HG03095 (cell line): ENCODE data around the gene CHPF2.

Experiments used
- ATAC-seq: cut with Tn5 transposase; IDR thresholded peaks from one replicate; pipeline ENCODE4 v1.9.1; 2021; ENCODE audit warnings: moderate library complexity; ENCODE audit not compliant: unreplicated experiment

Gene CHPF2

DNA sequence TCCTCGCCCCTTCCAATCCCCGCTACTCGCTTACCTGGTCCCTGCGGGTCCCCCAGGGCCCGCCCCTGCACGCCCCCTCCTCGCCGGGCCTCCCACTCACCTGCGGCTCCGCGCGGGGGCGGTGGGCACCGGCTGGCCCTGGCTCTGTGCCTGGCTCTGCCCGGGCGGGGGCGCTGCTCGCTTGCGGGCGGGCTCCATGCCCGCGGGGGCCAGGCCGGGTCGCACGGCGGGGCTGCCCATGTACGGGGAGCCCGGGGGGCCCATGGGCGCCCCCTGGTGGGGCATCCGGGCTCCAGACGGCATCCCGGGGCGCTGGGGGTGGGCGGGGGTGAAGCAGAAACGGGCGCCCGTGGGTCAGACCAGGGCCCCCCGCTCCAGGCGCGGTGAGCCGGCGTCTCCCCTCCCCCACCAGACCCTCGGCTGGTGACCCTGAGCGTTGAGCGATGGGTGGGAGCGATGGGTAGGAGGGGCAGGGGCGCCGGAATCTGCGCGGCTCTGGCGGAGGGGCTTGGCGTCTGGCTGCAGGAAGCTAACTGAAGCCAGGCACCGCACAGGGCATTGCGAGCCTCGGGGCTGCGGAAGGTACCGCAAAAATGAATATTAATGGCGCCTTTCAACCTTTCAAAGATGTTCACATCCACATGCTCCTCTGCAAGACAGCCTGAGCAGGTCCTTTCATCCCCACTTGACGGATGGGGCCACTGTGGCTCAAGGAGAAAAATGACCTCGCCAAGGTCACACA, 13.2 kb downstream of the CHPF2 start:
- peak; percentile 39 for ATAC-seq

DNA sequence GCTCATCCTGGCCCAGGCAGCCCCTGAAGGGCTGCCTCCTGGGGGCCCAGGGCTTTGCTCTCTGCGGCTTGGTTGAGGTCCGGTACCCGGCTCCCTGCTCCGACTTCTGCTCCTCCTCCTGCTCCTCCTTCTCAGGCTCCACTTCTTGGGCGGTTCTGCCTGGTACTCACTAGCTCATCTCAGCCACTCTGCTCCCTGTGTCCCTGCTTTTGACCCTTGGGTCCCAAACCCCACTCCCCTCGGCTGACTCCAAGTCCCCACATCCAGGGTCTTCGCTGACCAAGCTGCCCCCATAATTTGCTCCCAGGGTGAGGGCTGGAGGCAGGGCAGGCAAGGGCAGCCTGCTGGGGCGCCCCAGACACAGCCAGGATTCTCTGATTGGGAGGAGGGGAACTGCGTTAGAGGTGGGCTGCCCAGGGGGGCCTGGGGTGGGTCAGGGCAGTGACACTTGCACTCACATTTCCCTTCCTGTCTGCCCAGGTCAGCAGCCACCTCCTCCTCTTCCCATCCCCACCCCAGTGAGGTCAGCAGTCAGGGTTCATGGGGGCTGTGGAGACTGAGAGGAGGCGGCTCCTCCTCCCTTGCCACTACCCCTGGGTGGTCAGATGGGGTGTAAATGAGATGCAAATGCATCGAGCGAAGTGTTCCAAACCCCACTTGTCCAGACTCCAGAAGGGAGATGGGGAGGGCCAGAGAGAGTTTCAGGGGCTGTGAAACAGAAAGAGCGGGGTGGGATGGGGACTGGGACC, 14.0 kb downstream of the CHPF2 start:
- ATAC-seq, result no peak

DNA sequence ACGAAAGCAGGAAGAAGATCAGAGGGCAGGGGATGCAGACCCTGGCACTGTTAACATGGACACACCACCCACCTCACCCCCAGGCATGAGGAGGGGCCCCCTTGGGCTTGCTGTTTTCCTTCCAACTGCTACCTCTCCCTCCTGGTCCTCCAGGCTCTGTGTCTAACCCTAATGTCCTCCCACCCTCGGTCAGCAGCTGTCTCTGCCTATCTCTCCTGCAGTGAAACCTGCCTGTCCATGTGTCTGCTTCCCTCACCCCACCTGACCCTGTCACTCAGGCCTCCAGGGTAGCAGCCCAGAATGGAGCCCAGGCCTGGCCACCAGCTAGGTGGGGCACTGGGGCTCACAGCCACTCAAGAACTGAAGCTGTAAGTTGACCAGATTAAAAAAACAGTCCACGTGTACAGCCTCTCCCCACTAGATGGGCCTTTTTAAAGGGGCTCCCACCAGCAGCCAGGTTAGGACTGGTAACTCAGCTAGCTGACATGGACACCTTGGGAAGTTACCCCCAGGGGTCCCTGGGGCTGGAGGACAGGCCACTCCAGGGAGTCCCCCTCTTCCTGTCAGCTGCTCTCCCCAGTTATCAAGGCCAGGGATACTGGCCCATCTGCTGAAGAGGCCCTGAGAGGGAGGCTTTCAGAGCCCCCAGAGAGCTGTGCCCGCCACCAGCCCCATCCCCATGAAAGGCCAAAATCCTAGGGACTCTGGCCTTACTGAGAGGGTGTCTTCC, 14.7 kb downstream of the CHPF2 start:
- no peak for ATAC-seq

DNA sequence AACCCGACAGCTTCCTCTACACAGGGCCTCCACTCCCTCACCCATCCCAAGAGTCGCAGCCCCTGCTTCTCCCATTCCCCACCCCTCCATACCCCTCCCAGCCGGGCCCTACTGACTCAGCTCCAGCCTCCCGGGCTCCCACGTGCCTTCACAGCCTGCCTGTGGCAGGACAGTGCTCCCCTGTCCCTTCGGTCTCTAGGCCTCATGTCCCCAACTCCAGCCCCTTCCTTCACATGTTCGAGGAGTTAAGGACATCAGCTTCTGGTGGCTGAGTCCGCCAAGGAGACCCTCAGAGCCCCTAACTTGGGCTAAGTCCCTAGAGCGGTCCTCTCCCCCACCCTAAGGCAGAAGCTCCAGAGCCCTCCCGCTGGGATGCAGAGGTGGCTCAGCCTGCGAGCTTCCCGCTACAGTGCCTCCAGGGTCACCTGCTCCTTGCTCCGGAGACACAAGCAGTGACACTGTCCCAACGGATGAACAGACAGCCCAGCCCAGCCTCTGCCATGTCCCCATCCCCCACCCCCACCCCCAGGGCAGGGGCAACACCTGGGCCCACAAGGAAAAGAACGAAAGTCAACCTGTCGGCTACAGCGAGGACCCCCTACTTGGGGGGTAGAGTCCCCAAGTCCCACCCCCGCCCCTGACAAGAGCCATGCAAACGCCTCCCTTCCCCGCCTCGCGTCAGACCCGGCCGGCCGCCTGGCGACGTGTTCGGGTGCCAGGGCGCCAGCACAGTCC, 15.5 kb downstream of the CHPF2 start:
- no peak for ATAC-seq

DNA sequence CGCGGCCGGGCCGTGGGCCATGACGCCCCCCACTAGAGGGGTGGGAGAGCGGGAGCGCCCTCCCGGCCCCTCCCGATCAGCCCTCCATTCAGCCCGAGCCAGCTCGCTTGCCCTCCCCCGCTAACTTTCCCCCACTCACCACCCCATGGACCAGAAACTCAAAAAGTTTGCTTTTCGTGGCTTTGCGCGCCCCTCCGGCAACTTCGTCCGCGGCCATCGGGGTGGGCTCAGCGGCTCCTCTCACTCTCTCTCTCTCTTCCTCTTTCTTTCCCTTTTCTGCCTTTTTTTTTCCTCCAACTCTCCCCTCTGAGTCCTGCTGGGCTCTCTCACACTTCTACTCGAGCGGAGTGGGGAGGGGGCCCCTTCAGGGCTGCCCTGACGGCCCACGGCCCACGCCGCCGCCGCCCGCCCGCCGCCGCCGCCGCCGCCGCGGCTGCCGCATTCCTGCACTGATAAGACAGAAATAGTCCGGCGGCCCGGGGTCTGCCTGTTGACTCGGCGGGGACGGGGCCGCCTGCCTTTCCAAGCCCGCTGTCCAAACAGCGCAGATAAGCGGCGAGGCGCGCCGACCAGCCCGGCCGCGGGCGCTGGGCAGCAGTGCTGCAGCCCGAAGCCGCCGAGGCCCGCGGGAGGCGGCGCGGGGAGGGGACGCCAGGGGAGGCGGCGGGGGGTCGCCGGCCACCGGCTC, 16.2 kb downstream of the CHPF2 start, which contains the start of gene SMARCD3:
SMARCD3 (minus strand) TSS at position 349 of the 688 bp plus-strand sequence; CDS start at position 217, 132 bp downstream.
- no peak for ATAC-seq

DNA sequence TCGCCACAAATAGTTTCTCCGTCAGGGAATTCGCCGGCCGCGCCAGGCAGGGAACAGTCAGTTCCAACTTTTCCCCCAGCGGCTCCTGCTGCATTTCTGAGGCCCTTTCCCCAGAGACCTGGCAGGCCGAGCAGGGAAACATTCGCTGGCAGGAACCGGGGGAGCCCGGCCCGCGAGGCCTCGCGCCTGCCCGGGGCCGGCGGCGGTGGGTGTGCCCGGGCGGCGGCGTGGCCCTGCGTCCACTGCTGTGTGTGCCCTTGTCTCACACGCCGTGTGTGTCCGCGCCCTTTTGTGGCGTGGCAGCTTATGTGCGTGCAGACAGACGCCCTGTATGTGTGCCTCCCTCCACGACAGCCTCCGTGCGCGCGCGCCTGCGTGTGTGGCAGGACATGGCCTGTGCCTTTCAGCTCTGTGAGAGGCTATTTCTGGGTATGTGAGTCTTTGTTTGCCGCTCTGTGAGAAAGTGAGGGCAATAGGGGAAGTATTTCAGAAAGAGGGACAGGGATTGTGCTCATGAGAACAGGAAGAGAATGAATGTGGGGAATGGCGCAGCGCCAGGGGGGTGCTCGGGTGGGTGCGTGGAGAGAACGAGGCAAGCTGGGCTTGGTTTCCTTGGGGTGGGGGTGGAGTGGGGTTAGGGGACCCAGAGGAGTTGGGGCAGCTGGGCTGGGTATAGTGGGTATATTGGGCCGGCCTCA, 16.9 kb downstream of the CHPF2 start:
- ATAC-seq, result no peak

DNA sequence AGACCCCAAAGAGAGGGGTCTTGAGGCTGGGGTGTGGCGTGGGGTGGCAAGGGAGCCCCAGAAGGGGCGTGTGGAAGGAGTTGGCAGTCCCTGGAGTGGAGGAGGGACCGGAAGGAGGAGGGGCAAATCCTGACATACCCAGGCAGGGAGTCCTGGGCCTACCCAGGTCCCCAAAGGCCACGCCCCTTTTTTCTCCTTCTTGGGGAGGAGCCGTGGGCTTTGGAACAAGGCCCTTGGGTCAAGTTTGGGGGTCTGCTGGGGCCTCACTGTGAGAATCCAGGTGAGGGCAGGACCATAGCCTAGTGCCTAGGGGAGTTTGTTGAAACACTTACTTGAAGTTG, 17.4 kb downstream of the CHPF2 start:
- ATAC-seq, result no peak

DNA sequence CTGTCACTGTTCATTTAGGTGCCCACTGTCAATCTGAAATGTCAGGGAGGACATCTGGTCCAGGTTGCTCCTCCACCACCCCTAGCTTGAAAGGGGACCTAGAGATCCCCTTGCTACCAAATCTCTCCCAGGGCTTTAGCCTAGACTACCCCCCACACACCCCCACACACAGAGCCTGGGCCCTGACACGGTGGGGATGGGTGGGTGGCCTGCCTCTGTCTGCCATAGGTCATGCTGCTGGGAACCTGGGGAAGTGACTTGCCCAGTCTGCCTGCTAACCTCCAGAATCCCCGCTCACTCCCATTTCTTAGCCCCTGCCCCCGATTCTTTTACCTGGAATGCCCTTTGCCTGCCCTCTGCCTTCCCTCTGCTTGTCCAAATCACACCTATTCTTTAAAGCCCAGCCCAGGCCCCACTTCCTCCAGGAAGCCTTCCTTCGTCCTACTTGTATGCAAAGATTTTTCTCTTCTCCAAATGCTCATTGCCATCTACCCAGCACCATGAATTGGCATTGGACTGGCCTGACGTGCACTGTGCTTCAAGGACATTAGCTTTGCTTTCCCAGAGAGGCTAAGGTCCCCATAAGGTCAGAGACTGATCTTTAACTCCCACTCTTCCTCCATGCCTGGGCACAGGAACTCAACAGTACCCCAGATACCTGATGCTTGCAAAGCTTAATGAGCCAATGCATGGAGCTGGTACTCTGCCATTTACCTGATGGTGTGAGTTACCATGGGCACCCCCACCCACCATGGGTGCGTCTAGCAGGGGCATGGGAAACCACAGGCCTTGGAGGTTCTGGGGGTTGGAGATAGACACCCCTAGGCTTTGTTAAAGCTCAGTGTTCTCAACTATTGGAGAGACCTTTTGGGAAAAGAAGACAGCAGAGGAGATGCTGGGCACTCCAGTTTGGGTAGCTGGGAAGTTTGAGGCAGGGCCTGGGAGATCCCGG, 18.2 kb downstream of the CHPF2 start:
- ATAC-seq, result no peak

DNA sequence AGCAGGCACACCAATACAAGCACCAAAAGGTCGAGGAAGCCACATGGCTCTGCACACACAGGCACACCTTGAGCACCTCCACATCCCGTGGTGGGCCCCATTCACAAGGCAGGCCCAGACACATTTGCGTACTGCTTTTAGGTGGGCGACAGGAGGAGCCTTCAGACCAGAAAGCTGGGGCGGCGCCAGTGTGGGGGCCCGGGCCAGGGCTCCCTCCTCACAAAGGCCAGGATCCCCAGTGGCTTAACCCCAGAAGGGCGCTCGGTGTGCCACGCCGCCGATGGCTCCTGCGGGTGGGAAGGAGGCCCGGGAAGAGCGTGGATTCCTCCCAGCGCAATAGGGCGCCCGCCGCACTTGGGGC, 19.0 kb downstream of the CHPF2 start:
- ATAC-seq, result no peak

DNA sequence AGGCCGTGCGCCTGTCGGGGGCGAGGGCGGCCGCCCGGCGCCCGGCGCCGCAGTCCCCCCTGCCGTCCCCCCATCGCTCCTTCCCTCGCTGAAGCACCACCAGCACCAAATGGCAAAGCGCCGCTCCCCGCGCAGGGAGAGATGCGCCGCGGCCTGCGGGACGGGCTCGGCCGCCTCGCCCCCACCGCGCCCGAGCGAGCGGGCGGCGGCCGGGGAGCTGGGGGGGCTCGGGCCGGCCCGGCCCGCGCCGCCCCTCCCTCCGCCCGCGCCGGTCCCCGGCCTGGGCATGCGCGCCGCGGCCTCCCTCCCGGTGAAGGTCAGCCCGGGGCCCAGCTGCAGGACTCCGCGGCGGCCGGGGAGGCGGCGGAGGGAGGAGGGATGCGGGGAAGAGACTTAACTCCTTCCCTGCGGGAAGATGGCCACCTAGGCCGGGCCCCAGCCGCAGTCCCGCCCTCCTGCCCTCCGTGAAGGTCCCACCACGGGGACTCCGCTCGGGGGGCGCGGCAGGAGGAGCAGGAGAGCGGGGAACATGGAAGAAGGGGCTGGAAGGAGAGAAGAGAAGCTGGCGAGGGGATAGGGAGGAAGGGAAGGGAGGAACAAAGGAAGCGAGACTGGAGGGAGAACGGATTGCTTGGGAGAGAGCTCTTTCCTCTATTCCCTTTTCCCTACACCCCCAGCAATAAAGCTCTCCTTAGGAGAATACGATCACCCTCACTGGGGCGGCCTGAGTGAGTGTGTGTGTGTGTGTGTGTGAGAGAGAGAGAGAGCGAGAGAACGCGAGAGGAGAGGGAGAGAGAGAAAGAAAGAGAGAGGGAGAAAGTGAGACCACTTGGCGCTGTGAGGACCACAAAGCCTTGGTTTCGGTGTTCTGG, 19.6 kb downstream of the CHPF2 start:
- no peak for ATAC-seq

DNA sequence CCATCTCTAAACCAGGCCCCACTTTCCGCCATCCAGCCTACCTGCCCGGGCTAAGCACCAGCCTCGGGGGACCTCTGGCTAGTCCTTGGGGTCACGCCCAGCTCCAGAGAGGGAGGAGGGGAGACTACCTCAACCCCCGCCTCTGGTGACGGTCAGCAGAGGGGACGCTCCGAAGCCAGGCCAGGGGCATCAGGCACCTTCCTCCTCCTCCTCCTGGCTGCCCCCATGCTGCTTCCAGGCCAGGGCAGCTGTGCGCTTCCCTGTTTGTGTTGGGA, 20.2 kb downstream of the CHPF2 start:
- ATAC-seq, result no peak

DNA sequence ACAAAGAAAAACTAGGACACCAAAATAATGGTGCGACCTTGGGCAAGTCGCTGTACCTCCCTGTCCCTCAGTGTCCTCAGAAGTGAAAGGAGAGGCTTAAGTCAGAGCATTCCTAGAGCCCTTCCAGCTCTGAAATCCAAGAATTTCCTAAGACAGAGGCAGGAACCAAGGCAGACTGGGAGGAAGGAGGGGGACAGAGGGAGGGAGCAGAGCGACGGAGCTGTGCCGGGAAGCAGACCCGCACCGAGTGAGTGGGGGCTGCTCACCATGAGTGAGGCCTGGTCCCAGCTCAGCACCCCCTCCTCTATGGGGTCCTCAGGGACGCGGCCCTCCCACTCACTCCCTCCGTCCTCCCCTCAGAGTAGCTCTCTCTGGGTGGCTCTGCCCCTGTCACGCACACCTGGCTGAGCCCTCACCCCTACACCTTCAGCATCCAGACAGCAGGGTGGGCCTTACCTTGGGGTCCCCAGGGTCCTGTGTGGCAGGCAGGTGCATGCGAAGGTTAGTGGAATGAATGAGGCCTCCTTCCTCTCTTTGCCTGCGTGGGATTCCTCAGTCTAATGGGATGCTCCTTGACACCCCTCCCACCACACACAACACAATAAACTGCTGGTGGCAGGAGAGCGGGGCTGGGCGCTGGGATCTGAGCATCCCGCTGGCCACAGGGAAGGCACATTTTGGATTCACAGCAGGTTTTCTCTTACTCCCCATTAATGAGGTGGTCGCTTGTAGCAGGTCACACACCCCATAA, 20.9 kb downstream of the CHPF2 start:
- ATAC-seq, result no peak

DNA sequence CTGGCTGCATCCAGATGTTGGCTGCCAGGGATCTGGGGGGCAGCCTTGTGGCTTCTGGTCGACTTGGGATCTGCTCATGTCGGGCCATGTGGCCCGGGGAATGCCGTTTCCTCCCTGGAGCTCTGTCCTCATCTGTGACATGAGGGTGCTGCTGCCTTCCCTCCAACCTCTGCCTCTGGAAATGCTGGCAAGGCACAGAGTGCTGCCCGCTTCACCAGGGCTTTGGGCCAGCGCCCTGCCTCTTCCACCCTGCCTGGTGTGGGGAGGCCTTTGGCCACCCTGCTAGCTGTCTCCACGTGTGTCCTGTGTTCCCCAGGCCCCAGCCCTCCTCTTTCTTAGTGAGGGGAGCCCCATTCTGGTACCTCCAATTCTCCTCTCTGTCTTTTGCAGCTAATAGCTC, 22.0 kb downstream of the CHPF2 start:
- ATAC-seq, result no peak

DNA sequence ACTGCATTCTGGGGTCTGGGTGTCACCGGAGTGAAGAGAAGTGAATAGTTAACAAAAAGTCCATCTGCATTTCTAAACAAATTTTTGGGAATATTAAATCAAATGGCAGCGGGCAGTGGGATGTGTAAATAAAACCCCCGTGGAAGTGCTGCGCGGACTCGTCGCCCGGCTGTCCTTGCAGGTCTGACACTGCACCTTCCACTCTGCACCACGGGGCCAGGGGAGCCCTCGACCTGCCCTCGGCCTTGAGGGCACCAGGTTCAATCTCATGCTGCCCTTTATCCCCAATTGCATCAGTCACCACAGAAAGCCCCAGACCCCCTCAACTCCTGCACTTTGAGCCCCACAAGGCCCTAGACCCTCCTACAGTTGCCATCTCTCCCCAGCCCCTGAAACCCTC, 22.6 kb downstream of the CHPF2 start:
- no peak for ATAC-seq

DNA sequence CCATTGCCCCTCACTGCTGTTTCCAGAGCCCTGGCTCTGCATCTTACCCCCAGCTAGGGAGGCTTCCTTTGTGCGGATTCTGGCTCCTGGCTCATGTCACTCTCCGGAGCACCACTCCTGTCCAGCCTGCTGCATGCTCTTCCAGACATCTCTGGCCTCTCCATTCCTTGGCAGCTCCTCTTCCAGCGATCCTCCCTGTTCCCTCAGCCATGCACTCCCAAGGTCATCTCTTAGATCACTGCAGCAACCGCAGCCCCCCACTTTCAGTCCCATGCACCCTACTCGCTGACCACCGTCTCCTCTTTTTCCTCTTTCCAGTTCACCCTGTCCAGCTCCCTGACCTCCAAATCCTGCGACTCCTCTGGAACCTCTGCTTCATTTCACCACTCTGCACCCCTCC, 23.1 kb downstream of the CHPF2 start:
- no peak for ATAC-seq

DNA sequence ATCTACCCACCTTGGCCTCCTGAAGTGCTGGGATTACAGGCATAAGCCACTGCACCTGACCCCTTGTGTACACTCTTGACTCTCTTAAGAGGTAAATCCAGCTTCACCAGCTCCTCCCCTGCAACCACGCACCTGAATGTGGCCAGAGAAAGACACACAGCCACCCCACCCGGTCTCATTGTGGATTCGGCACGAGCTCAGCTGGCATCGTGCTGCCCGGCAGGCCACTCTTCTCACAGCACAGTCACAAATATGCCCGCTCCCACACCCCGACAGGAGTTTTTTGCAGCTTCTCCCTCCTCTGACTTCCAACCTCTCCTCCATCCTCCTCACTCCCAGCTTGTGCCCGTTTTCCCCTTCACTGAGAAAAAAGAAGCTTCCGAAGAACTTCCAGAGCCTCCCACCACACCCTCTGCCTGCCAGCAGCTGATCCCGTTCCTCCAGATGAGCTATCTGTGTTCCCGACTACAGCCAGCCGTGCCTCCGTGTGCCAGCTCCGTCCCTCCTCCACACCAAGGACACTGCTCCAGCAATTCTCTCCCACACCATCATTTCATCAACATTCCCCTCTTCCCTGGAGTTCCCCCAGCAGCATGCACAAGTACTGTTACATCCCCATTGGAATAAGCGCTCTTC, 24.2 kb downstream of the CHPF2 start:
- ATAC-seq, result no peak

DNA sequence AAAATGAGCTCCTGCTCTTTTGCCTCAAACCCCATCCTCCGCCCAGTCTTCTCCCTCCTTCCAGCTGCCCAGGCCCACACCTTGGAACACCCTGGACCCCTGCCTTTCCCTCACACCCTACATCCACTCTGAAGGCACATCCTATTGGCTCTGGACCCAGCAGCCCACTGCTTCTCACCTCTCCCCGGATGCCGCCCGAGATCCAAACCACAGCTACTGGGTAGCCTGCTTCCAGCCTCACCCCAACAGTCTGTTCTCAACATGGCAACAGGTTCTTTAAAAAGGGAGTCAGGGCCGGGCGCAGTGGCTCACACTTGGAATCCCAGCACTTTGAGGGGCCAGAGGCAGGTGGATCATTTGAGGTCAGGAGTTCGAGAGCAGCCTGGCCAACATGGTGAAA, 25.7 kb downstream of the CHPF2 start:
- ATAC-seq, result no peak
